Vagina (tissue), 2 donors: ENCODE measurements around the gene ETHE1.

Experiments used
- POLR2A ChIP-seq, 2 donors: fragments of 450-650 bp; IDR thresholded peaks; one replicate each; pipeline ENCODE4 v1.6.1; 2017; ENCODE audit warnings: antibody characterized with exemption in 2 of 2, mild to moderate bottlenecking in 2 of 2, moderate library complexity in 2 of 2
- POLR2AphosphoS5 ChIP-seq, 2 donors: sonication (generic); formaldehyde crosslinking; IDR thresholded peaks; one replicate each; pipeline ENCODE4 v1.9.0; 2017; ENCODE audit warnings: antibody characterized with exemption in 2 of 2, mild to moderate bottlenecking in 2 of 2, low read depth in 1 of 2; ENCODE audit not compliant: insufficient read depth in 1 of 2
- TF ChIP-seq, protein P1 (sequence below), 3 experiments: fragments of 450-650 bp in 2 of 3; fragments of 200-600 bp in 1 of 3; sonication (generic) in 1 of 3; IDR thresholded peaks; one replicate each; pipeline ENCODE4 v1.5.1; 2017 to 2019; ENCODE audit warnings: antibody characterized with exemption in 3 of 3, mild to moderate bottlenecking in 2 of 3, moderate library complexity in 2 of 3

DNA sequence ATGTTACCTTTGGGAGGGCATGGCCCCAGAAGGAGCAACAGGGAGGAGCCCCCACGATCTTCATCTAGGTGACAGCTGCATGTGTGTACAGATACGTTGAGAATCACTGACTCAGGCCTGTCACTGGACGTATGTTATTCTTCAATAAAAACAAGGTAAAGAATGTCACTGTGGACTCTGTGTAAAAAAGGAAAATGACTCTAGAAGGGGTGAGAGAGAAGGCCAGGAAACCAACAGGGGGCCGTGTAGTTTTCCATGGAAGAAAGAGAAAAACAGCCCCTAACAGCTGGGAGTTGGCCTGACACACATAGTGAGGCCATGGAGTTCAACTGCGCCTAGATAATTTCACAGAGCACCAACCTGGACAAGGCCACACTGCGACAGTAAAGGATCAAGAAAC is 59.7 kb downstream of the ETHE1 start:
- TF ChIP-seq, protein P1, sequence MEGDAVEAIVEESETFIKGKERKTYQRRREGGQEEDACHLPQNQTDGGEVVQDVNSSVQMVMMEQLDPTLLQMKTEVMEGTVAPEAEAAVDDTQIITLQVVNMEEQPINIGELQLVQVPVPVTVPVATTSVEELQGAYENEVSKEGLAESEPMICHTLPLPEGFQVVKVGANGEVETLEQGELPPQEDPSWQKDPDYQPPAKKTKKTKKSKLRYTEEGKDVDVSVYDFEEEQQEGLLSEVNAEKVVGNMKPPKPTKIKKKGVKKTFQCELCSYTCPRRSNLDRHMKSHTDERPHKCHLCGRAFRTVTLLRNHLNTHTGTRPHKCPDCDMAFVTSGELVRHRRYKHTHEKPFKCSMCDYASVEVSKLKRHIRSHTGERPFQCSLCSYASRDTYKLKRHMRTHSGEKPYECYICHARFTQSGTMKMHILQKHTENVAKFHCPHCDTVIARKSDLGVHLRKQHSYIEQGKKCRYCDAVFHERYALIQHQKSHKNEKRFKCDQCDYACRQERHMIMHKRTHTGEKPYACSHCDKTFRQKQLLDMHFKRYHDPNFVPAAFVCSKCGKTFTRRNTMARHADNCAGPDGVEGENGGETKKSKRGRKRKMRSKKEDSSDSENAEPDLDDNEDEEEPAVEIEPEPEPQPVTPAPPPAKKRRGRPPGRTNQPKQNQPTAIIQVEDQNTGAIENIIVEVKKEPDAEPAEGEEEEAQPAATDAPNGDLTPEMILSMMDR (IDR thresholded peaks at IDR 0.05), result no peak
- TF ChIP-seq POLR2A (IDR thresholded peaks at IDR 0.05), result no peak
- no peak for TF ChIP-seq POLR2AphosphoS5 (IDR thresholded peaks at IDR 0.05; ENCODE audit: insufficient read depth in 1 of 2, low read depth in 1 of 2)
